Loucy (cell line): ENCODE measurements around the gene AP1S1.
A peak's percentile ranks its signal among the peaks of the same experiment; 100 is the strongest.

Experiments used
- H2AFZ ChIP-seq: fragments of 200-600 bp; sonication (generic); 2 replicates; pipeline ENCODE4 v1.6.0; 2016; ENCODE audit warnings: antibody characterized with exemption, mild to moderate bottlenecking, low read length, moderate library complexity
- H3F3A ChIP-seq: fragments of 200-600 bp; 2 replicates; pipeline ENCODE4 v1.6.0; 2016; ENCODE audit warnings: antibody characterized with exemption, low read depth, mild to moderate bottlenecking
- H3K27me3 ChIP-seq: fragments of 200-600 bp; sonication (generic); 2 replicates; pipeline ENCODE4 v1.6.1; 2014; ENCODE audit warnings: low read length, mild to moderate bottlenecking; ENCODE audit not compliant: insufficient read depth, poor library complexity, severe bottlenecking
- H3K36me3 ChIP-seq: fragments of 200-600 bp; sonication (generic); 2 replicates; pipeline ENCODE4 v1.6.1; 2016; ENCODE audit warnings: low read length; ENCODE audit not compliant: insufficient read depth
- H3K4me1 ChIP-seq: fragments of 200-600 bp; sonication (generic); 2 replicates; pipeline ENCODE4 v1.5.1; 2014; ENCODE audit warnings: low read length, mild to moderate bottlenecking; ENCODE audit not compliant: insufficient read depth, poor library complexity, severe bottlenecking
- H3K4me2 ChIP-seq: fragments of 200-600 bp; sonication (generic); 2 replicates; pipeline ENCODE4 v1.6.0; 2014; ENCODE audit warnings: antibody characterized with exemption, low read length, low read depth, mild to moderate bottlenecking; ENCODE audit not compliant: poor library complexity, severe bottlenecking
- H3K4me3 ChIP-seq: fragments of 200-600 bp; sonication (generic); 2 replicates; pipeline ENCODE4 v1.5.1; 2014; ENCODE audit warnings: low read length, mild to moderate bottlenecking, mixed read lengths; ENCODE audit not compliant: poor library complexity, severe bottlenecking
- H3K79me2 ChIP-seq: fragments of 200-600 bp; sonication (generic); 2 replicates; pipeline ENCODE4 v1.6.1; 2014; ENCODE audit warnings: low read length; ENCODE audit not compliant: insufficient read depth
- H3K9ac ChIP-seq: fragments of 200-600 bp; sonication (generic); 2 replicates; pipeline ENCODE4 v1.6.0; 2014; ENCODE audit warnings: mild to moderate bottlenecking, low read depth, low read length, moderate library complexity; ENCODE audit not compliant: poor library complexity, severe bottlenecking
- H3K9me2 ChIP-seq: fragments of 200-600 bp; sonication (generic); replicated peaks from 2 replicates; pipeline ENCODE4 v1.6.1; 2016; ENCODE audit warnings: low read depth, low read length, mixed read lengths
- H3K9me3 ChIP-seq: fragments of 200-600 bp; sonication (generic); 2 replicates; pipeline ENCODE4 v1.6.1; 2014; ENCODE audit warnings: mild to moderate bottlenecking, antibody characterized with exemption, low read length, low read depth; ENCODE audit not compliant: insufficient read depth
- H4K20me1 ChIP-seq: fragments of 200-600 bp; sonication (generic); 2 replicates; pipeline ENCODE4 v1.6.0; 2014; ENCODE audit warnings: antibody characterized with exemption, low read length, mild to moderate bottlenecking; ENCODE audit not compliant: insufficient read depth, poor library complexity, severe bottlenecking
- EZH2phosphoT487 ChIP-seq: fragments of 200-600 bp; IDR thresholded peaks from 2 replicates; pipeline ENCODE4 v1.6.1; 2018; ENCODE audit warnings: antibody characterized with exemption, mild to moderate bottlenecking, moderate library complexity, borderline replicate concordance
- TF ChIP-seq, protein P1 (sequence below): fragments of 200-600 bp; sonication (generic); conservative IDR thresholded peaks from 2 replicates; pipeline ENCODE4 v1.5.1; 2014; ENCODE audit warnings: mild to moderate bottlenecking, antibody characterized with exemption, low read length

The AP1S1 gene

GRCh38 chr7:101163279-101164070, 9.2 kb downstream of the AP1S1 start:
- peak overlapping the region; percentile 84 for H2AFZ ChIP-seq
- H3K9me3 ChIP-seq = no peaks in the 10 kb centered on the region
- H3K79me2 ChIP-seq = 0 out of 2 replicates have a peak, but pooled peaks cover 6% of the 10 kb centered on the region
- H3K4me1 ChIP-seq = peaks cover 15% of the 10 kb centered on the region
- TF ChIP-seq, protein P1, sequence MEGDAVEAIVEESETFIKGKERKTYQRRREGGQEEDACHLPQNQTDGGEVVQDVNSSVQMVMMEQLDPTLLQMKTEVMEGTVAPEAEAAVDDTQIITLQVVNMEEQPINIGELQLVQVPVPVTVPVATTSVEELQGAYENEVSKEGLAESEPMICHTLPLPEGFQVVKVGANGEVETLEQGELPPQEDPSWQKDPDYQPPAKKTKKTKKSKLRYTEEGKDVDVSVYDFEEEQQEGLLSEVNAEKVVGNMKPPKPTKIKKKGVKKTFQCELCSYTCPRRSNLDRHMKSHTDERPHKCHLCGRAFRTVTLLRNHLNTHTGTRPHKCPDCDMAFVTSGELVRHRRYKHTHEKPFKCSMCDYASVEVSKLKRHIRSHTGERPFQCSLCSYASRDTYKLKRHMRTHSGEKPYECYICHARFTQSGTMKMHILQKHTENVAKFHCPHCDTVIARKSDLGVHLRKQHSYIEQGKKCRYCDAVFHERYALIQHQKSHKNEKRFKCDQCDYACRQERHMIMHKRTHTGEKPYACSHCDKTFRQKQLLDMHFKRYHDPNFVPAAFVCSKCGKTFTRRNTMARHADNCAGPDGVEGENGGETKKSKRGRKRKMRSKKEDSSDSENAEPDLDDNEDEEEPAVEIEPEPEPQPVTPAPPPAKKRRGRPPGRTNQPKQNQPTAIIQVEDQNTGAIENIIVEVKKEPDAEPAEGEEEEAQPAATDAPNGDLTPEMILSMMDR = no peak
- no peak for TF ChIP-seq EZH2phosphoT487
- H3K36me3 ChIP-seq = no peaks in the 10 kb centered on the region
- H3K4me3 ChIP-seq = peak overlapping the region; percentile 76
- H3F3A ChIP-seq = 0 out of 2 replicates have a peak, but pooled peaks cover 3% of the 10 kb centered on the region
- peak overlapping the region; percentile 44 for H3K4me2 ChIP-seq
- H3K9ac ChIP-seq = peak overlapping the region; percentile 71
- H3K9me2 ChIP-seq = no peaks in the 10 kb centered on the region
- peaks cover 16% of the 10 kb centered on the region for H4K20me1 ChIP-seq
- no peaks in the 10 kb centered on the region for H3K27me3 ChIP-seq

GRCh38 chr7:101164071-101164840, 10.0 kb downstream of the AP1S1 start:
- Histone ChIP-seq H3F3A (0 out of 2 replicates have a peak, but pooled peaks cover 3% of the 10 kb centered on the region), H3K9ac (no peak overlapping the region), H3K9me2 (no peaks in the 10 kb centered on the region), H4K20me1 (peaks cover 16% of the 10 kb centered on the region), H3K9me3 (no peaks in the 10 kb centered on the region), H3K36me3 (no peaks in the 10 kb centered on the region), H3K27me3 (no peaks in the 10 kb centered on the region), H3K4me1 (peaks cover 18% of the 10 kb centered on the region), H3K4me2 (peak overlapping the region; percentile 44), H3K4me3 (peak overlapping the region; percentile 76), H3K79me2 (0 out of 2 replicates have a peak, but pooled peaks cover 6% of the 10 kb centered on the region), H2AFZ (no peak overlapping the region)
- TF ChIP-seq, protein P1 = no peak
- TF ChIP-seq EZH2phosphoT487 = no peak

GRCh38 chr7:101165075-101165957, 11.0 kb downstream of the AP1S1 start, which contains the start of gene VGF:
Gene VGF, minus strand, starts transcription at chr7:101165569. Its CDS starts 726 bp downstream, at chr7:101164843.
- Histone ChIP-seq H3K79me2 (0 out of 2 replicates have a peak, but pooled peaks cover 6% of the 10 kb centered on the region), H3K9me2 (no peaks in the 10 kb centered on the region), H3K9me3 (no peaks in the 10 kb centered on the region), H3K36me3 (no peaks in the 10 kb centered on the region), H3K27me3 (no peaks in the 10 kb centered on the region), H3K4me3 (no peak within 1 kb of the TSS), H3K4me2 (peak within 1 kb of the TSS; percentile 62), H4K20me1 (peaks cover 16% of the 10 kb centered on the region), H3K9ac (no peak within 1 kb of the TSS), H3F3A (0 out of 2 replicates have a peak, but pooled peaks cover 3% of the 10 kb centered on the region), H3K4me1 (peaks cover 29% of the 10 kb centered on the region), H2AFZ (no peak within 1 kb of the TSS)
- TF ChIP-seq, protein P1 = no peak
- TF ChIP-seq EZH2phosphoT487 = no peak
